K562 (cell line): ENCODE data around the gene LPIN1.

Experiments
- ELF4 ChIP-seq: fragments of 450-650 bp; formaldehyde crosslinking; IDR thresholded peaks from 2 replicates; pipeline ENCODE4 v1.4.0; 2022; ENCODE audit warnings: missing genetic modification characterization
- FOS ChIP-seq: IDR thresholded peaks from 3 replicates; pipeline ENCODE4 v1.6.1; 2011; ENCODE audit not compliant: insufficient read length; ENCODE audit errors: extremely low read depth
- FOXP1 ChIP-seq: sonication (generic); formaldehyde crosslinking; IDR thresholded peaks from 2 replicates; pipeline ENCODE4 v1.8.0; 2022; ENCODE audit warnings: mild to moderate bottlenecking, missing genetic modification reagents
- HNRNPL ChIP-seq: fragments of 200-400 bp; formaldehyde crosslinking; IDR thresholded peaks from 2 replicates; pipeline ENCODE4 v1.6.1; 2017; ENCODE audit warnings: low read depth, mild to moderate bottlenecking, low read length
- PKNOX1 ChIP-seq: fragments of 450-650 bp; IDR thresholded peaks from 2 replicates; pipeline ENCODE4 v1.6.1; 2016
- PRMT5 ChIP-seq: sonication (generic); formaldehyde crosslinking; IDR thresholded peaks from 2 replicates; pipeline ENCODE4 v1.5.0; 2020; ENCODE audit warnings: missing genetic modification reagents
- RBM22 ChIP-seq: fragments of 200-400 bp; formaldehyde crosslinking; IDR thresholded peaks from 2 replicates; pipeline ENCODE4 v1.6.1; 2018; ENCODE audit warnings: low read length, low read depth; ENCODE audit not compliant: poor library complexity, severe bottlenecking
- RNF2 ChIP-seq: sonication (generic); IDR thresholded peaks from 2 replicates; pipeline ENCODE4 v1.6.1; 2016
- ZNF347 ChIP-seq: fragments of 450-650 bp; formaldehyde crosslinking; IDR thresholded peaks from 2 replicates; pipeline ENCODE4 v1.4.0; 2020; ENCODE audit warnings: low read depth, mild to moderate bottlenecking, moderate library complexity
- ZNF407 ChIP-seq: fragments of 450-650 bp; IDR thresholded peaks from 2 replicates; pipeline ENCODE4 v1.6.1; 2016; ENCODE audit warnings: low read depth
- TF ChIP-seq, protein P1 (sequence below), 3 experiments: IDR thresholded peaks in 2 of 3; conservative IDR thresholded peaks in 1 of 3; 2 replicates each; pipeline ENCODE4 v1.5.1; 2011 to 2012; ENCODE audit warnings: low read length in 3 of 3, mild to moderate bottlenecking in 3 of 3, control low read depth in 2 of 3, improper control_type of control experiment in 1 of 3, inconsistent platforms in 1 of 3, low read depth in 1 of 3, mixed read lengths in 1 of 3, moderate library complexity in 1 of 3; ENCODE audit not compliant: insufficient read depth in 2 of 3

- no peak for TF ChIP-seq PKNOX1
- TF ChIP-seq, protein P1, sequence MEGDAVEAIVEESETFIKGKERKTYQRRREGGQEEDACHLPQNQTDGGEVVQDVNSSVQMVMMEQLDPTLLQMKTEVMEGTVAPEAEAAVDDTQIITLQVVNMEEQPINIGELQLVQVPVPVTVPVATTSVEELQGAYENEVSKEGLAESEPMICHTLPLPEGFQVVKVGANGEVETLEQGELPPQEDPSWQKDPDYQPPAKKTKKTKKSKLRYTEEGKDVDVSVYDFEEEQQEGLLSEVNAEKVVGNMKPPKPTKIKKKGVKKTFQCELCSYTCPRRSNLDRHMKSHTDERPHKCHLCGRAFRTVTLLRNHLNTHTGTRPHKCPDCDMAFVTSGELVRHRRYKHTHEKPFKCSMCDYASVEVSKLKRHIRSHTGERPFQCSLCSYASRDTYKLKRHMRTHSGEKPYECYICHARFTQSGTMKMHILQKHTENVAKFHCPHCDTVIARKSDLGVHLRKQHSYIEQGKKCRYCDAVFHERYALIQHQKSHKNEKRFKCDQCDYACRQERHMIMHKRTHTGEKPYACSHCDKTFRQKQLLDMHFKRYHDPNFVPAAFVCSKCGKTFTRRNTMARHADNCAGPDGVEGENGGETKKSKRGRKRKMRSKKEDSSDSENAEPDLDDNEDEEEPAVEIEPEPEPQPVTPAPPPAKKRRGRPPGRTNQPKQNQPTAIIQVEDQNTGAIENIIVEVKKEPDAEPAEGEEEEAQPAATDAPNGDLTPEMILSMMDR (IDR thresholded peaks at IDR 0.05 in 2 of 3, conservative IDR thresholded peaks at IDR 0.05 in 1 of 3; ENCODE audit: insufficient read depth in 2 of 3, low read depth in 1 of 3, low read length in 3 of 3): no peak
- TF ChIP-seq PRMT5: no peak
- TF ChIP-seq FOXP1: no peak
- TF ChIP-seq RBM22: no peak
- no peak for TF ChIP-seq FOS
- TF ChIP-seq HNRNPL: no peak
- TF ChIP-seq ELF4: no peak
- TF ChIP-seq ZNF407: no peak
- TF ChIP-seq ZNF347 (CRISPR knock-in tag): no peak
- TF ChIP-seq RNF2: no peak
These were observed 52.4 kb downstream of the LPIN1 start for GRCh38 chr2:11798701-11799435.
